ENCODE data around the gene EYA2. TPM values are rescaled to one million over a fixed set of nuclear protein-coding genes. Genes with fewer than 3 reads are reported as not detected.

The EYA2 gene
- total RNA-seq, 1 experiment from 2014 or later = 0.33 TPM

- BruUV-seq (replicated peaks) = no TSS peak
- Histone ChIP-seq H3K4me3 (ENCODE audit: low read length) (no peak overlapping the region), H3K9me3 (ENCODE audit: low read length) (no peaks in the 10 kb centered on the region), H3K36me3 (ENCODE audit: low read depth, low read length) (no peaks in the 10 kb centered on the region), H3F3A (ENCODE audit: low read length, unreplicated experiment) (no peaks in the 10 kb centered on the region), H3K79me2 (ENCODE audit: low read length) (no peaks in the 10 kb centered on the region), H3K9ac (ENCODE audit: low read length) (no peak overlapping the region), H4K20me1 (ENCODE audit: low read length) (no peaks in the 10 kb centered on the region), H3K4me2 (ENCODE audit: low read length) (no peak overlapping the region), H2AFZ (ENCODE audit: low read length) (no peak overlapping the region), H3K9me2 (replicated peaks; ENCODE audit: low read length) (no peaks in the 10 kb centered on the region), H3K27ac (ENCODE audit: low read length) (no peak overlapping the region), H3K27me3 (ENCODE audit: low read length) (no peaks in the 10 kb centered on the region; the same call in 1 of the 2 replicates), H3K4me1 (ENCODE audit: insufficient read depth, low read length) (no peaks in the 10 kb centered on the region)
- no peak for TF ChIP-seq CTCF (conservative IDR thresholded peaks at IDR 0.05; ENCODE audit: low read depth, low read length)
- no peak for TF ChIP-seq EZH2phosphoT487 (IDR thresholded peaks at IDR 0.05; ENCODE audit: borderline replicate concordance, low read length)
- no peak for TF ChIP-seq EZH2 (IDR thresholded peaks at IDR 0.05; ENCODE audit: low read length, unreplicated experiment)
- CTCF ChIA-PET = no interaction called here
- POLR2A ChIA-PET (ENCODE audit: unreplicated experiment) = no interaction called here
- intact Hi-C loops (cut with micrococcal nuclease) = no loop called here
- DNase-seq (no peak), ATAC-seq (no peak)
Measured at GRCh38 chr20:47164140-47164539, 269.5 kb downstream of the EYA2 start.

- Histone ChIP-seq H3K9me2 (replicated peaks; ENCODE audit: low read length) (no peaks in the 10 kb centered on the region), H3K4me3 (ENCODE audit: low read length) (no peak overlapping the region), H3K4me1 (ENCODE audit: insufficient read depth, low read length) (no peaks in the 10 kb centered on the region), H3K9me3 (ENCODE audit: low read length) (no peaks in the 10 kb centered on the region), H3F3A (ENCODE audit: low read length, unreplicated experiment) (no peaks in the 10 kb centered on the region), H4K20me1 (ENCODE audit: low read length) (no peaks in the 10 kb centered on the region), H3K79me2 (ENCODE audit: low read length) (no peaks in the 10 kb centered on the region), H3K9ac (ENCODE audit: low read length) (no peak overlapping the region), H3K27me3 (ENCODE audit: low read length) (no peaks in the 10 kb centered on the region; the same call in 1 of the 2 replicates), H3K36me3 (ENCODE audit: low read depth, low read length) (no peaks in the 10 kb centered on the region), H3K4me2 (ENCODE audit: low read length) (no peak overlapping the region), H2AFZ (ENCODE audit: low read length) (no peak overlapping the region), H3K27ac (ENCODE audit: low read length) (no peak overlapping the region)
- intact Hi-C loops (cut with micrococcal nuclease) = no loop called here
- BruUV-seq (replicated peaks) = no TSS peak
- TF ChIP-seq CTCF (conservative IDR thresholded peaks at IDR 0.05; ENCODE audit: low read depth, low read length) = no peak
- no peak for TF ChIP-seq EZH2 (IDR thresholded peaks at IDR 0.05; ENCODE audit: low read length, unreplicated experiment)
- TF ChIP-seq EZH2phosphoT487 (IDR thresholded peaks at IDR 0.05; ENCODE audit: borderline replicate concordance, low read length) = no peak
- no peak for ATAC-seq
- POLR2A ChIA-PET (ENCODE audit: unreplicated experiment) = no interaction called here
- CTCF ChIA-PET = no interaction called here
- no peak for DNase-seq
Measured at GRCh38 chr20:47165376-47165865, 270.8 kb downstream of the EYA2 start.

GRCh38 chr20:47167846-47168245 lies 273.2 kb downstream of the EYA2 start:
- H3K4me1 ChIP-seq (ENCODE audit: insufficient read depth, low read length) = no peaks in the 10 kb centered on the region
- H3K79me2 ChIP-seq (ENCODE audit: low read length) = no peaks in the 10 kb centered on the region
- ChIA-PET CTCF (no interaction called here), POLR2A (ENCODE audit: unreplicated experiment) (no interaction called here)
- H3K9me3 ChIP-seq (ENCODE audit: low read length) = no peaks in the 10 kb centered on the region
- TF ChIP-seq EZH2 (IDR thresholded peaks at IDR 0.05; ENCODE audit: low read length, unreplicated experiment) (no peak), CTCF (conservative IDR thresholded peaks at IDR 0.05; ENCODE audit: low read depth, low read length) (no peak), EZH2phosphoT487 (IDR thresholded peaks at IDR 0.05; ENCODE audit: borderline replicate concordance, low read length) (no peak)
- no peaks in the 10 kb centered on the region for H3K36me3 ChIP-seq (ENCODE audit: low read depth, low read length)
- H3K4me3 ChIP-seq (ENCODE audit: low read length) = no peak overlapping the region
- no peaks in the 10 kb centered on the region for H3F3A ChIP-seq (ENCODE audit: low read length, unreplicated experiment)
- no peak overlapping the region for H3K9ac ChIP-seq (ENCODE audit: low read length)
- H3K9me2 ChIP-seq (replicated peaks; ENCODE audit: low read length) = no peaks in the 10 kb centered on the region
- no peaks in the 10 kb centered on the region; the same call in 1 of the 2 replicates for H3K27me3 ChIP-seq (ENCODE audit: low read length)
- BruUV-seq (replicated peaks) = no TSS peak
- H4K20me1 ChIP-seq (ENCODE audit: low read length) = no peaks in the 10 kb centered on the region
- H3K27ac ChIP-seq (ENCODE audit: low read length) = no peak overlapping the region
- intact Hi-C loops (cut with micrococcal nuclease) = no loop called here
- no peak overlapping the region for H3K4me2 ChIP-seq (ENCODE audit: low read length)
- H2AFZ ChIP-seq (ENCODE audit: low read length) = no peak overlapping the region
- DNase-seq = no peak
- ATAC-seq = no peak
